ENCODE data around the gene TMOD2.

Gene TMOD2

DNA sequence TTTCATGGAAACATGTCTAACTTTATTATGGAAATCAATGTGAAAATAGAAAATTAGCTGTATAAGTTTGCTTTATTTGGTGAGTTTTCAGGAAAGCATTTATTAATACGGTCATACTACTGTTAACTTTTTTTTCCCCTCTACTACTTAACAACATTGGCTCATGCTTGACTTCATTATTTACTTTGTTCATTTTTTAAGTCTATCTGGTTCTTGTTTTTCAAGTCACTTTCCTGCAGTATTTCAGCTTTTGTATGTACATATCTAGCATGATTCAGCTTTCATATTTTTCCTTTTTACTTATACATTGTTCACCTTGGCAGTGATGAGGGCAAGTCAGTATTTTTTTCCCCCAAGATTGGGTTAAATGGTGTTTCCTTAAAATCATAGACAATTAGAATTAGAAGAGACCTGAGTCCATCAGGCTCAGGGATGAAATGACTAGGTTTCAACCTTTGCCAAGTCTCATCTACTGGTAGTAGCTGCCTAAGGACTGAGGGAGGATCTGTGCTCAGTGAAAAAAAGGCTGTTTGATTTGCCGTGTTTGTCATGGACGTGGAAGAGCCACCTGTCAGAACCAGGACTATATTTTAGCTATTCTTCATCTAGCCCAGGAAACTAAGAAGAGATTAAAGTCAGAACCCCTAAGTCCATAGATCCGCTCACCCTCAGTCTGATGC lies 93.5 kb downstream of the TMOD2 start:
- H3K4me3 ChIP-seq (ENCODE audit: control insufficient read depth, low read depth, low read length) = no peak overlapping the region
- TF ChIP-seq, protein P1, sequence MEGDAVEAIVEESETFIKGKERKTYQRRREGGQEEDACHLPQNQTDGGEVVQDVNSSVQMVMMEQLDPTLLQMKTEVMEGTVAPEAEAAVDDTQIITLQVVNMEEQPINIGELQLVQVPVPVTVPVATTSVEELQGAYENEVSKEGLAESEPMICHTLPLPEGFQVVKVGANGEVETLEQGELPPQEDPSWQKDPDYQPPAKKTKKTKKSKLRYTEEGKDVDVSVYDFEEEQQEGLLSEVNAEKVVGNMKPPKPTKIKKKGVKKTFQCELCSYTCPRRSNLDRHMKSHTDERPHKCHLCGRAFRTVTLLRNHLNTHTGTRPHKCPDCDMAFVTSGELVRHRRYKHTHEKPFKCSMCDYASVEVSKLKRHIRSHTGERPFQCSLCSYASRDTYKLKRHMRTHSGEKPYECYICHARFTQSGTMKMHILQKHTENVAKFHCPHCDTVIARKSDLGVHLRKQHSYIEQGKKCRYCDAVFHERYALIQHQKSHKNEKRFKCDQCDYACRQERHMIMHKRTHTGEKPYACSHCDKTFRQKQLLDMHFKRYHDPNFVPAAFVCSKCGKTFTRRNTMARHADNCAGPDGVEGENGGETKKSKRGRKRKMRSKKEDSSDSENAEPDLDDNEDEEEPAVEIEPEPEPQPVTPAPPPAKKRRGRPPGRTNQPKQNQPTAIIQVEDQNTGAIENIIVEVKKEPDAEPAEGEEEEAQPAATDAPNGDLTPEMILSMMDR (IDR thresholded peaks at IDR 0.05; ENCODE audit: control insufficient read depth, insufficient read depth, low read depth, low read length, missing control alignments) = no peak
- DNase-seq (ENCODE audit: low read depth) = no peak

DNA sequence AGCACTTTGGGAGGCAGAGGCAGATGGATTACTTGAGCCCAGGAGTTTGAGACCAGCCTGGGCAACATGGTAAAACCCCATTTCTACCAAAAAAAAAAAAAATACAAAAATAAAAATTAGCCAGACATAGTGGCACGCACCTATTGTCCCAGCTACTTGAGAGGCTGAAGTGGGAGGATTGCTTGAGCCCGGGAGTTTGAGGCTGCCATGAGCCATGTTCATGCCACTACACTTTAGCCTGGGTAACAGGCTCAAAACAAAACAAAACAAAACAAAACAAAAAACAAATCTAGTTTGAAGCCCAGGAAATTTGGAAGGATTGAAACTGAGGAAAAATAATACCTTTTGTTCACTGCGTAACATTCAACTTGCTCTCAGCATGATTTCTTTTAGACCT lies 94.7 kb downstream of the TMOD2 start:
- no peak for DNase-seq (ENCODE audit: low read depth)
- no peak overlapping the region for H3K4me3 ChIP-seq (ENCODE audit: control insufficient read depth, low read depth, low read length)
- TF ChIP-seq, protein P1 (IDR thresholded peaks at IDR 0.05; ENCODE audit: control insufficient read depth, insufficient read depth, low read depth, low read length, missing control alignments) = no peak

DNA sequence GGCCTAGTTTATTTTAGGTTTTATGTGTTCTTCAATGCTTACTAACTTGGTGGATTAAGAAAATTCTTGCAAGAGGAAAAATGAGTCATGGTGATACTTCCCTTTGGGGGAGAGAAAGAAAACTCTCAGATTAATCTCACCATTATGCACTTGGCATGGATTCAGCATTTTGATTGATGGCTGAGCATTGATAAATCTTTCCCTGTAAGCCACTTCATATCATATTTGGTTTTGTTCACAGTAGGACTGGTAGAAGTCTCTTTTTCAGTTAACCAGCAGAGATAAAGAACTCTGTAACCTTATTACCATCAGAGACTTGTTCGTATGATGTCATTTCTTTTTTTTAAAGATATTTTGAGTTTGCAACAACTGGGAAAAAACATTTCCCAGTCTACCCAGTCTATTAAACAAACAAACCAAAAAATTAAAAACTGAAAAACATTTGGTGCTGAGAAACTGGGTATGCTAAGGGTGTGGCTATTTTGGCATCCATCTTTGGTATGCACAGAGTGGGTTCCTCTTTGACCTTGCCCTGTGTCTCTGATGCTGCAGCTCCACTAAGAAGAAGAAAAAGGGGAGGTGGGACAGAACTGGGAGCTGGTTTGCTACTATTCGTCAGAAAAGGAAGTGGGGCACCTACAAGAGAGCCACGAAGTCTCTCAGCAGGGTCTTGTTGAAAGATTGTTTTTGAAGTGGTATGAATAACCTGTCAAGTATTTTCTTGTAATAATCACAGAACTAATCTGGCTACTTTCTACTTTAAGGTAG lies 95.2 kb downstream of the TMOD2 start:
- DNase-seq (ENCODE audit: low read depth) = no peak
- H3K4me3 ChIP-seq (ENCODE audit: control insufficient read depth, low read depth, low read length) = no peak overlapping the region
- TF ChIP-seq, protein P1 (IDR thresholded peaks at IDR 0.05; ENCODE audit: control insufficient read depth, insufficient read depth, low read depth, low read length, missing control alignments) = no peak

DNA sequence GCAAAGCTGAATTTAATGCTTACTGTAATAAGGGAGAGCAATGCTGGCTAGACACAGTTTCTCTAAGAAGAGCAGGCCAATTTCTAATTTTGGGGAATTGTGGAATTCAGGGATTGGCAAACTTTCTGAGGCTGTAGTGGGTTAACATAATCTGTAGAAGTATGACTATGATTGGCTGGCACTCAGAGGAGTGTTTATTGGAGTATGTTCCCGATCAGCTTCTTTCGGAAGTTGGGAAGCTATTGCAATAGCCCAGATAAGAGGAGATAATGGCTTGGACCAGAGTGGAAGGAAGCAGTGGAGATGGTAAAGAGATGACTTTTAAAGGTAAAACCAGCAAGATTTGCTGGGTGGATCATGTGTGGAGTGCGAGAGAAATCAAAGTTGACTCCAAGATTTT lies 97.4 kb downstream of the TMOD2 start:
- H3K4me3 ChIP-seq (ENCODE audit: control insufficient read depth, low read depth, low read length) = no peak overlapping the region
- no peak for DNase-seq (ENCODE audit: low read depth)
- TF ChIP-seq, protein P1 (IDR thresholded peaks at IDR 0.05; ENCODE audit: control insufficient read depth, insufficient read depth, low read depth, low read length, missing control alignments) = no peak

DNA sequence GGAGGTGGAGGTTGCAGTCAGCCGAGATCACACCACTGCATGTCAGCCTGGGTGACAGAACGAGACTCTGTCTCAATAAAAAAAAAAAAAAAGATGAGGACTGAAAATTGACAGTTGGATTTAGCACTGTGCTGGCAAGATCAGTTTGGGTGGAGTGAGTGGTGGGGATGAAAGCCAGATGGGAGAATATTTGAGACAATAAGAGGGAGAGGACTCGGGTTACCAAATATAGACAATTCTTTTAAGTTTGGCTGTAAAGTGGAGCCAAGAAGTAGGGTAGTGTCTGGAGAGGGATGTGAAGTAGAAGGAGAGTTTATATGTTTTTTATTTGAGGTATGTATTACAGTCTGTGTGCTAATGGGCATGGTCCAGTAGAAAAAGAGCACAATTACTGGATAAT lies 98.5 kb downstream of the TMOD2 start:
- TF ChIP-seq, protein P1 (IDR thresholded peaks at IDR 0.05; ENCODE audit: control insufficient read depth, insufficient read depth, low read depth, low read length, missing control alignments) = no peak
- no peak for DNase-seq (ENCODE audit: low read depth)
- H3K4me3 ChIP-seq (ENCODE audit: control insufficient read depth, low read depth, low read length) = no peak overlapping the region

DNA sequence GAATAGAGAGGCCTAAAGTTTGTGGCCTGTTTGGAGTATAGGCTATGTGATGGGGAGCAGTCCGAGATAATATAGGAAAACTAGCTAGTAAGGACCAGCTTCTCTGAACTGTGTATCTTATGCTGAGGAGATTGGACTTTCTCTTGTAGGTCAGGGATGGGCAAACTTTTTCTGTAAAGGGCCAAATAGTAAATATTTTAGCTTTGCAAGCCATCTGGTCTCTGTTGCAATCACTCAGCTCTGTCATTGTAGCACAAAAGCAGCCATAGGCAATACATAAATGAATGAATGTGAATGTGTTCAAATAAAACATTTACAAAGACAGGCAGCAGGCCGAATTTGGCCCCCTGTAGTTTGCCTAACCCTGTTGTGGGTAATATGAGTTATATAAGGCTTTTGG lies 102.6 kb downstream of the TMOD2 start:
- TF ChIP-seq, protein P1 (IDR thresholded peaks at IDR 0.05; ENCODE audit: control insufficient read depth, insufficient read depth, low read depth, low read length, missing control alignments) = no peak
- DNase-seq (ENCODE audit: low read depth) = no peak
- no peak overlapping the region for H3K4me3 ChIP-seq (ENCODE audit: control insufficient read depth, low read depth, low read length)

Data from AG09309 (cell line).